GM12891 (cell line): ENCODE measurements around the gene AOC1.

ENCODE experiments used
- POLR2A ChIP-seq: IDR thresholded peaks from 2 replicates; pipeline ENCODE4 v1.6.1; 2011; ENCODE audit warnings: low read depth, low read length, control low read depth
- POLR2AphosphoS5 ChIP-seq: IDR thresholded peaks from 2 replicates; pipeline ENCODE4 v1.6.1; 2011; ENCODE audit warnings: low read depth, low read length, control low read depth
- TAF1 ChIP-seq: IDR thresholded peaks from 2 replicates; pipeline ENCODE4 v1.6.1; 2011; ENCODE audit warnings: low read depth, low read length, control low read depth

DNA sequence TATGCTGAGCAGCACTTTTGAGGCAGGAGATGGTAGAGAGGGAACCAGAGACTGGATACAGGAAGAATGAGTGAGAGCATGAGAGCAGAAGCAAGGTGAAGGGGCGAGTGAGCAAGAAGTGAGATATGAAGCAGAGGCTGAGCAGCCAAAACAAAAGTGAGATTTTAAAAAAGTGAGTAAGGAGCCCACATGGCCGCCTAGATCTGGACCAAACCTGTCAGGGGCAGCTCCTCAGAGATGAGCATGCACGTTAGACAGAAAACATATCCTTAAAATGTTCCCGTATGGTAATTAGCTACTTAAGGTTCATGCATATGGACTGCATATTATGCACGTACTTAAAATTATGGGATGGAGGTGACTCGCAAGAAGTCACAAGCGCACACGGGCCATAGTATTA, 29.3 kb upstream of the AOC1 start:
- TF ChIP-seq POLR2AphosphoS5, result no peak
- TF ChIP-seq POLR2A, result no peak
- TF ChIP-seq TAF1, result no peak
